Hepatocyte (in vitro differentiated cells): ENCODE results near the gene XXYLT1.

Source experiments
- CTCF ChIP-seq: fragments of 200-600 bp; sonication (generic); IDR thresholded peaks from 2 replicates; pipeline ENCODE4 v1.5.1; 2016; ENCODE audit warnings: antibody characterized with exemption, mild to moderate bottlenecking; ENCODE audit not compliant: poor library complexity
- EZH2 ChIP-seq: fragments of 200-600 bp; sonication (generic); IDR thresholded peaks from 2 replicates; pipeline ENCODE4 v1.6.1; 2016; ENCODE audit warnings: antibody characterized with exemption, mild to moderate bottlenecking, borderline replicate concordance
- EZH2phosphoT487 ChIP-seq: fragments of 200-600 bp; sonication (generic); IDR thresholded peaks from one replicate; pipeline ENCODE4 v1.6.1; 2018; ENCODE audit warnings: antibody characterized with exemption, mild to moderate bottlenecking, low read depth, moderate library complexity; ENCODE audit not compliant: unreplicated experiment, severe bottlenecking

GRCh38 chr3:195069501-195070251 is 201.3 kb downstream of the XXYLT1 start:
- TF ChIP-seq CTCF (no peak), EZH2 (no peak), EZH2phosphoT487 (no peak)
